Endodermal cell (in vitro differentiated cells): Measurements from ENCODE around the gene FNDC11. TPM values are rescaled to one million over a fixed set of nuclear protein-coding genes. Genes with fewer than 3 reads are reported as not detected.

Experiments
- DNase-seq: peaks from one replicate; pipeline ENCODE4 v3.0.0-alpha.2; 2017
- H3K27ac ChIP-seq: 2 replicates; pipeline ENCODE4 v1.5.1; 2013; ENCODE audit warnings: mild to moderate bottlenecking, low read depth, low read length, moderate library complexity
- H3K27me3 ChIP-seq: 2 replicates; pipeline ENCODE4 v1.6.1; 2013; ENCODE audit warnings: mild to moderate bottlenecking, low read length, moderate library complexity; ENCODE audit not compliant: insufficient read depth, control insufficient read depth, poor library complexity, severe bottlenecking
- H3K36me3 ChIP-seq: 2 replicates; pipeline ENCODE4 v1.7.0; 2013; ENCODE audit warnings: mild to moderate bottlenecking, low read length, moderate library complexity; ENCODE audit not compliant: control insufficient read depth, insufficient read depth
- H3K4me1 ChIP-seq: one replicate; pipeline ENCODE4 v1.7.0; 2013; ENCODE audit warnings: low read length; ENCODE audit not compliant: control insufficient read depth, insufficient read depth
- H3K4me3 ChIP-seq: 2 replicates; pipeline ENCODE4 v1.5.1; 2013; ENCODE audit warnings: mild to moderate bottlenecking, low read length, moderate library complexity
- H3K9ac ChIP-seq: 2 replicates; pipeline ENCODE4 v1.6.1; 2013; ENCODE audit warnings: mild to moderate bottlenecking, low read length, moderate library complexity; ENCODE audit not compliant: poor library complexity, severe bottlenecking; ENCODE audit errors: extremely low read depth
- H3K9me3 ChIP-seq: 2 replicates; pipeline ENCODE4 v1.6.1; 2013; ENCODE audit warnings: mild to moderate bottlenecking, low read length, moderate library complexity; ENCODE audit not compliant: control insufficient read depth
- H3K27ac Mint-ChIP-seq: 2 replicates; pipeline ENCODE4 v1.8.0; 2020; ENCODE audit warnings: mixed read lengths
- H3K27me3 Mint-ChIP-seq: 2 replicates; pipeline ENCODE4 v1.8.0; 2021; ENCODE audit warnings: mild to moderate bottlenecking, mixed read lengths; ENCODE audit not compliant: insufficient read depth
- H3K36me3 Mint-ChIP-seq: 2 replicates; pipeline ENCODE4 v1.8.0; 2020; ENCODE audit warnings: low read depth, mixed read lengths
- H3K4me1 Mint-ChIP-seq: 2 replicates; pipeline ENCODE4 v1.8.0; 2020; ENCODE audit warnings: mixed read lengths
- H3K4me3 Mint-ChIP-seq: 2 replicates; pipeline ENCODE4 v1.8.0; 2020; ENCODE audit warnings: mild to moderate bottlenecking, moderate library complexity, mixed read lengths
- H3K9me3 Mint-ChIP-seq: 2 replicates; pipeline ENCODE4 v1.8.0; 2020; ENCODE audit warnings: mild to moderate bottlenecking, mixed read lengths
- CTCF ChIP-seq: fragments of 200-600 bp; sonication (generic); conservative IDR thresholded peaks from 2 replicates; pipeline ENCODE4 v1.5.0; 2021; ENCODE audit warnings: antibody characterized with exemption, mild to moderate bottlenecking
- WGBS, 2 experiments: methylation state at CpG; one replicate each; pipeline versions ENCODE4 v1.1.5 to v1.1.7; 2013; ENCODE audit warnings: missing lambda C conversion rate in 2 of 2, mixed read lengths in 1 of 2; ENCODE audit not compliant: insufficient coverage in 1 of 2, insufficient read length in 1 of 2; 5-methylcytosine and 5-hydroxymethylcytosine counted together
- total RNA-seq, 2 donors: library from RNA; stranded (reverse); fragmentation: NEBNext Ultra II Directional in 1 of 2; extraction: Animal tissue kit (Norgen Biotek cat#: 25700) in 1 of 2; gene quantifications; 2 replicates in 1 of 2; 3 replicates in 1 of 2; pipeline ENCODE4 v1.2.1, GENCODE V29; 2021

The FNDC11 gene
- total RNA-seq, 2 donors from 2014 or later = 1.8 to 2.4 TPM

- no peaks in the 10 kb centered on the region for H3K27me3 ChIP-seq
- no peak for DNase-seq
- TF ChIP-seq CTCF = no peak
- H3K36me3 ChIP-seq = peaks cover 13% of the 10 kb centered on the region
- Mint-ChIP-seq H3K4me1 (no peaks in the 10 kb centered on the region), H3K27me3 (no peaks in the 10 kb centered on the region), H3K9me3 (no peaks in the 10 kb centered on the region), H3K36me3 (peaks cover 53% of the 10 kb centered on the region), H3K27ac (no peak overlapping the region), H3K4me3 (no peak overlapping the region)
- H3K9ac ChIP-seq = no peak overlapping the region
- WGBS, 2 experiments = 97 to 100% methylated on average over 3 of the region's 3 CpGs
- H3K9me3 ChIP-seq = no peaks in the 10 kb centered on the region
- no peak overlapping the region for H3K27ac ChIP-seq
- no peaks in the 10 kb centered on the region for H3K4me1 ChIP-seq
- H3K4me3 ChIP-seq = no peak overlapping the region
Measured at GRCh38 chr20:63602321-63602720, 48.4 kb downstream of the FNDC11 start.

Other genes starting within 250 kb of the FNDC11 start
- gene CHRNA4, start 192.8 kb upstream of the FNDC11 start, total RNA-seq = under 1 TPM in 1 of 2 donors, not detected in 1; 0.46 TPM
- 10 to 100 TPM; 36.4 to 62.8 TPM for gene KCNQ2, start 81.5 kb upstream of the FNDC11 start, total RNA-seq
- gene EEF1A2, start 55.1 kb upstream of the FNDC11 start, total RNA-seq = 10 to 100 TPM; 12.1 to 22.6 TPM
- 100 to 1,000 TPM; 247 to 296 TPM for gene PPDPF, start 33.4 kb upstream of the FNDC11 start, total RNA-seq
- gene PTK6, start 16.8 kb upstream of the FNDC11 start, total RNA-seq = under 1 TPM in 1 of 2 donors, not detected in 1; 0.22 TPM
- gene SRMS, start 6.4 kb upstream of the FNDC11 start, total RNA-seq = not detected
- 10 to 100 TPM; 34.5 to 37.0 TPM for gene HELZ2, start 20.1 kb downstream of the FNDC11 start, total RNA-seq
- gene GMEB2, start 72.9 kb downstream of the FNDC11 start, total RNA-seq = 10 to 100 TPM; 11.5 to 12.3 TPM
- gene STMN3, start 99.3 kb downstream of the FNDC11 start, total RNA-seq = 10 to 100 TPM in 1 of 2 donors, 1 to 10 TPM in 1; 6.7 to 18.3 TPM
- gene RTEL1, start 104.2 kb downstream of the FNDC11 start, total RNA-seq = 10 to 100 TPM; 33.9 to 36.7 TPM
- gene TNFRSF6B, start 142.5 kb downstream of the FNDC11 start, total RNA-seq = not detected
- 10 to 100 TPM; 41.6 to 46.2 TPM for gene ARFRP1, start 153.8 kb downstream of the FNDC11 start, total RNA-seq
- gene ZGPAT, start 153.9 kb downstream of the FNDC11 start, total RNA-seq = 10 to 100 TPM; 28.8 to 29.5 TPM
- 10 to 100 TPM in 1 of 2 donors, 1 to 10 TPM in 1; 7.6 to 10.1 TPM for gene LIME1, start 182.5 kb downstream of the FNDC11 start, total RNA-seq
- gene SLC2A4RG, start 185.6 kb downstream of the FNDC11 start, total RNA-seq = 100 to 1,000 TPM in 1 of 2 donors, 10 to 100 TPM in 1; 69.3 to 108 TPM